Activated CD4-positive, alpha-beta T cell treated with anti-CD3 and anti-CD28 coated beads, Interleukin-2, amount 50 U/mL, for 4 hours (primary cell): ENCODE measurements around the gene NRCAM.
"Not testable (repeated sequence)": the region's sequence is repeated elsewhere in the genome, so short reads cannot be mapped to it uniquely, and the experiment has no call there.

ENCODE experiments used
- DNase-seq, 2 experiments: peaks; one replicate each; pipeline ENCODE4 v3.0.0-alpha.2; 2020

Gene NRCAM

DNA sequence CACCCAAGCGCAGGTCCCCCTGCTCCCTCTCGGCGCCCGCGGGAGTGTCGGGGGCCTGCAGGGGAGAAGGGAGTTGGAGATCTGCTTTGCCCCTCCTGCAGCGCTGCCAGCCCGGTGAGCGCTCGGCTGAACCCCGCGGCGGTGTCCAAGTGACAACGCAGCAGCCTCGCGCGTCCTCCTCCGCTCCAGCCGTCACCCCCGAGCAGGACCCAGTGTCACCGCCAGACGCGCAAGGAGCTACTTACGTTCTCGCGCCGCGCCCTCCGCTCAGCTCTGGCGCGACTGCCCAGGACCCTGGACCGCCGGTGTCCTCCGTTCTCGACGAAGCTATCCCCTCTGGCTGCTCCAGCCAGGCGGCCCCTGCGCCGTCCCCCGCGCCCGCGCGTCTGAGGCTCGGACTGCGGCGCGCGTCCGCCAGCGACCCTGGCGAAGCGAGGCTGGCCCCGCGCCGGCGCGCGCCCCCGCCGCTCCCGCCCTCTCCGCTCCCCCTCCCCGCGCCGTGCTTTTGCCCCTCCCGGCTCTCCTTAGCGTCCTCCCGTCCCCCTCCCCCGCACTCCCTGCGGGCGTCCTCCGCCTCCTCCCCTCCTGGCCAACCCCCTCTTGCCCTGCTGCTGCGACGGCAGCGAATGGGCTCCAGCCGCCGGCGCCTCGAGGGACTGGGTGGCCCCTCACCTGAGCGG is at the start of gene NRCAM:
TSS of gene NRCAM (minus strand) at position 439 of the 680 bp plus-strand sequence. CDS start 216,372 bp downstream, outside the sequence.
- no peak for DNase-seq

- not testable (repeated sequence) for DNase-seq
Measured at GRCh38 chr7:108504576-108504975, 48.3 kb upstream of the NRCAM start.

- DNase-seq = no peak
Measured at GRCh38 chr7:108503112-108504026, 47.1 kb upstream of the NRCAM start.

- no peak for DNase-seq
Measured at GRCh38 chr7:108499566-108499965, 43.3 kb upstream of the NRCAM start.

- DNase-seq = no peak
Measured at GRCh38 chr7:108498481-108498880, 42.2 kb upstream of the NRCAM start.

- DNase-seq = peak; percentile 17 to 35
Measured at GRCh38 chr7:108497082-108497725, 41.0 kb upstream of the NRCAM start.

GRCh38 chr7:108492742-108493141 is 36.5 kb upstream of the NRCAM start:
- no peak for DNase-seq

DNA sequence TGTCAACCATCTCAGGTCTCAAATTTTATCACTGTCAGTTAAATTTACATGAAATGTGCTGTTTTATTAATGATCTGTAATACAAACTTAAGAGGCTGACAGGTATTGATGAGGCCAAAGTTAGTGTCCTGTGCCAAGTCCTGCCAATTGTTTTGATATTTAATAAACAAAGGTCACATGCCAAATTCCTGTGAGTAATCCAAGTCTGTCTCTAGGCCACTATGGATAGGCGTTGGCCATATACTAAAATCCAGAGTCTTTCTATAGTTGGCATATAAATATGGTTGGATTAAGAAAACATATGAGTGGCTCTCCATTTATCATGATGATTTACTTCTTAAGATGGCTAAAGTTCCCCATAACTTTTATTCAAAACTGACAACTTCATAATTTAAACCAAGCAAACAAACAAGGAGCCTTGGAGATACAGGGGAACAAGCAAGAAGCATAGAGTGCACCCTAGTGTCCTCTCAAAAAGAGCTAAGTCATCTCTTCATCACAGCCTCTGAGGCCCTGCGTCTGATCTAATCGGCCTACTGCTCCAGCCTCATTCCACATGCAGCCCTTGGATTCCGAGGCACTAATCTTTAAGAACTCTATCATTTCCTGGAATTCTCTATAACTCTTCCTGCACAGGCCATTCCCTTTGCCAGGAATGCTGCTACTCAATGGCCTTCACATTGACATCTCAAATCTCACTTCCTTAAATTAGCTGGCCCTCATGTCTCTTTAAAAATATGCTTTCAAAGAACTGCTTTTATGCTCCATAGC is 32.7 kb upstream of the NRCAM start:
- no peak for DNase-seq

DNA sequence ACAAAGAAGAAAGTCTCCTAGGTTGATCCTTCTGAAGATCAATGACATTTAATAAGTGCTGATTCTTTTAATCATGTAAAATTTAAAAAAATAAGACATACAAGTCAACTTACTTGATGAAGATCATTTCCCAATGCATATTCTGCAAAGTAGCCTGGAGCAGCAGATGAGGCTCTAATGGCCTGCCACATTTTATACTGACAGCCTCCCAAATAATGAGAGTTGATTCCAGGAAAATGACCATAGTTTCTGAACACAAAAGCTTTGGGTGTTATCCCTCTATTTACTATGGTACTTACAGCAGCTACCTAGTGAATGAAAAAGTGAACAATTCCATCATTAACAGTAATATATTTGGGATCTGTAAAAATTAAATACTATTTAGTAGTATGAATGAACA is 31.4 kb upstream of the NRCAM start:
- DNase-seq = no peak

DNA sequence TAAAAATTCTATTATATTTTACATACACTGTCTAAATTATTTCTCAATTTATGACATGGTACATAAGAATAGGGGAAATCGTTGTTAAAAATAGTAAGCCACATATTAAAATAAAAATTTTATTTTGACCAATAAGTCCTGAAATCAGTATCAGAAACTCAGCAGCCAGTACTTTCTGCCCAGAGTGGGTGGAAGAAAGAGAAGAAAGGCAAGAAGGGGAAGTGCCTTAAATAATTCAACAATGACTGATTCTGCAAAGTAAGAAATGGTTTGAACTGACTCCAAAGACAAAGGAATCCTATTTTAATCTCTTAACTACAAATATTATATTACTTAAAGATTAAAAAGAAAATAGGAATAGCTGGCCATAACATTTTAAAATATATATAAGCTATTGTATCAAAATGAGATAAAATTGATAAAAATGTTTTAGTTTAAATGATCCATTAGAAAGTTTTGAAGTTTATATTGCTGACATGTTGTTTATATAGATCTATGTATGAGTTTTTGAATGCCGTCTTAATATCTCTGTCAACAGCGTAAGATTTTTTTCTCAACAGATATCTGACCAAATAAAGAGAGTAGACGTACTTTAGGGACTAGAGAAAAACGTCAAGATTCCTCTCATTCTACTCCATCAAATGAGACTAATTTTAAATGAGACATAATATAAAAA is 30.2 kb upstream of the NRCAM start:
- DNase-seq = no peak

- DNase-seq = no peak
Measured at GRCh38 chr7:108484137-108484536, 27.9 kb upstream of the NRCAM start.

DNA sequence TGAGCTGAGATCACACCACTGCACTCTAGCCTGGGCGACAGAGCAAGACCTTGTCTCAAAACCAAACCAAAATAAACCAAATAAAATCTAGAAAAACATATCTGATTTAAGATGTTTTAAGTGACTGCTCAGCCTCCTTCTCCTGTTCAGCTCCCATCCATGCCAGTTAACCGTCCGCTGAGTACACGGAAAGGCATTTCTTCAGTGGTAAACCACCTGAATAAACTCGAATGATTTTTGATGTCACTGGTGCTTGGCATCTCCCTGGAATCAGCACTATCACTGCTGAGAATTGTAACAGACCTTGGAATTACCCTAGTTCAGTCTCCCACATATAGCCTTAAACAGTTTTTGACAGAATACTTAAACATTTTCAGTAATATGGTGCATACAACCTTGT is 24.1 kb upstream of the NRCAM start:
- no peak for DNase-seq

- DNase-seq = no peak
Measured at GRCh38 chr7:108479751-108480150, 23.5 kb upstream of the NRCAM start.

DNA sequence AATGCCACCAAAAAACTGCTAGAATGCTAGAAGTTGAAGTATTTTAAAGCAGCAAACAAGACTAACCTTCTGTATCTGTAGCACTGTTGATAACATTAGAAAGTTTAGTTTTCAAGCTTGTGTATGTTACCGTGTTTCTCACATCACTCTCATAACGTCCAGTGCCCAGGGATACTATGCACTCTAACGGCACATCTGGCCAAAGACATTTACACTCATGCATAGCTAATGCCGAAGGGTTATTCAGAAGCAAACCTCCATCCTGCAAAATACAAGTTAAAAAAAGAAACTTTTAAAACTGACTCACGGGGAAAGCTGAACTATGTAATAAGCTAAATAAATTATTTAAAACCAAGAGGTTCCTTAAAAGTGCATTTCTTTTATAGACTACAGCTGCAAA is 22.9 kb upstream of the NRCAM start:
- DNase-seq = no peak

DNA sequence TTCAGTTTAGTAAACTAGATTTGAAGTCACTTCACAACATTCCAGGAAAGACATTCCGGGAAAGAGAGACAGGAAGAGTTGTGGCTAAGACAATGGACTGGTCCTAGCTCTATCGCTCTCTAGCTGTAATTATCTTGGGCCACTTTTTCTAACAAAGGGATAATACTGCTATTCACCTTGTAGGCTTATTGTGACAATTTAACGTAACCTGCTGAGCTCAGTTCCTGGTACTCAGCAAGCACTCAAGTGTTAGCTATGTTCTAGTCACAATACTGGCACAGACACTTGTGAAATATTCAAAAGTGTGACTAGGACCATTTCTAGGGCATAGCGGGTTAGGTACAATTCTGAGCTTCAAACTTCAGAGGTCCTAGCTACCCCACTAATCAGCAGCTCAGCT is 12.0 kb upstream of the NRCAM start:
- DNase-seq = no peak

DNA sequence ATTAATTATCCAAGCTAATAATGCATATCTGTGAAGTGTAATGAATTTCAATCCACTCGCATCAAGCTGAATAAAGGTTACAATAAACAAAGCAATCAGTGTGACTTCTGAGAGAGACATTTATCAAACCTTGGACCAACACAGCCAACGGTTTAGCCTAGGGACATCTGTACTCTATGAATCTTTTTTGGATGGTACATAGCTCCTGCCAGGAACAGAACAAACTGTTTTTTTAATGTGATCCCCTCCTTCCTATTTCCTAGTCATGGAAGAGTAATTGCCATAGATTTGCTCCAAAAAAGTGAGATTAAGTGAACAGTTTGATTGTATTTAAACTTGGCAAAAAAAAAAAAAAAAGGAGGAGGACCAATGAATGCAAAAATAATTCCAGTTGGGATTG is 11.2 kb upstream of the NRCAM start:
- DNase-seq = no peak

GRCh38 chr7:108466322-108466721 is 10.1 kb upstream of the NRCAM start:
- DNase-seq = not testable (repeated sequence)

- DNase-seq = no peak
Measured at GRCh38 chr7:108464743-108465142, 8.5 kb upstream of the NRCAM start.

DNA sequence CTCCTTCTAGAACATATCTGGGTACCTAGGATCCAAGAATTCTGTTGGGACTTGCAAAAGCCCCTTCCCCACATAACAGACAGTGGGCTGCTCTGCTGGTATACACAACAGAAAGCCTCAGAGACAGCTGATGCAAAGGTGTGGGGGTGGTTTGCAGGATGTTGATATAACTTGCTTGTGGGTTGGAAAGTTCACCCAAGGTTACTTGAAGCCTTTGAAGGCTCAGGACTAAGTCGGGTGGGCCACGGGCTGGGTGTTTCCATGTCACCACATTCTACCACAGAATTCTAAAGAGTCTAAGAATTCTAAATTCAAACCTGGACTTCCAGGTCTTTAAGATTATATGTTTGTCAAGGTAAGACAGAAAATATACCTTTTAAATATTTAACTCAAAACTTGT is 7.4 kb upstream of the NRCAM start:
- DNase-seq = no peak

- no peak for DNase-seq
Measured at GRCh38 chr7:108461840-108462239, 5.6 kb upstream of the NRCAM start.

GRCh38 chr7:108460964-108461363 is 4.7 kb upstream of the NRCAM start:
- DNase-seq = no peak

- DNase-seq = no peak
Measured at GRCh38 chr7:108459922-108460551, 3.8 kb upstream of the NRCAM start.
